K562 (cell line): ENCODE data around the gene FABP2. TPM values are rescaled to one million over a fixed set of nuclear protein-coding genes. Genes with fewer than 3 reads are reported as not detected.

ENCODE experiments used
- ATAC-seq: fragments of 200-7000 bp; cut with Tn5 transposase; 3 replicates; pipeline ENCODE4 v1.9.1; 2020; ENCODE audit warnings: moderate library complexity
- BruUV-seq: library from RNA; stranded (reverse); fragments of 400-500 nt; replicated peaks from 2 replicates; lab custom pipeline; 2021; lab: Mats Ljungman, UMichigan
- CTCF ChIA-PET: fragments of 300-600 bp; formaldehyde crosslinking; extraction: SDS; loops from one replicate; lab custom pipeline; 2021; ENCODE audit warnings: low intra/inter-chr PET ratio; lab: Yijun Ruan, JAX
- POLR2A ChIA-PET: fragments of 300-600, 350-650 bp; sonication (Branson Sonifier 250); formaldehyde crosslinking; extraction: SDS; loops from one replicate; lab custom pipeline; 2021; ENCODE audit warnings: antibody characterized with exemption, inconsistent platforms; lab: Yijun Ruan, JAX
- DNase-seq, 4 experiments: peaks; one replicate each; pipeline versions ENCODE4 v3.0.0 to v3.0.0-alpha.2; 2011 to 2018; ENCODE audit warnings: low spot score in 3 of 4, mixed read lengths in 3 of 4; ENCODE audit errors: extremely low read depth in 1 of 4
- FAIRE-seq: peaks from 2 replicates; lab custom pipeline; 2011; peaks lifted over from hg19 to GRCh38; lab: Jason Lieb, UNC
- H2AFZ ChIP-seq: 2 replicates; pipeline ENCODE4 v1.6.0; 2011; ENCODE audit warnings: low read depth, low read length, control low read depth, inconsistent platforms
- H3K27ac ChIP-seq: fragments of 200-600 bp; 3 replicates; pipeline ENCODE4 v1.8.0; 2011; ENCODE audit warnings: low read depth, mild to moderate bottlenecking, control low read depth, inconsistent platforms, low read length, moderate library complexity, mixed read lengths; ENCODE audit errors: extremely low read depth
- H3K27me3 ChIP-seq, 2 experiments: fragments of 300-600 bp in 1 of 2; 2 replicates in 1 of 2; 3 replicates in 1 of 2; pipeline versions ENCODE4 v1.6.0 to v1.8.0; 2011; ENCODE audit warnings: inconsistent platforms in 2 of 2, low read length in 2 of 2, mild to moderate bottlenecking in 1 of 2, mixed read lengths in 1 of 2, moderate library complexity in 1 of 2; ENCODE audit not compliant: control insufficient read depth in 2 of 2, insufficient read depth in 2 of 2
- H3K36me3 ChIP-seq: fragments of 300-600 bp; 3 replicates; pipeline ENCODE4 v1.8.0; 2011; ENCODE audit warnings: mild to moderate bottlenecking, low read length, inconsistent platforms; ENCODE audit not compliant: control insufficient read depth, insufficient read depth
- H3K4me1 ChIP-seq, 2 experiments: fragments of 200-600 bp in 1 of 2; replicated peaks in 1 of 2; 2 replicates in 1 of 2; 3 replicates in 1 of 2; pipeline versions ENCODE4 v1.5.1 to v1.8.0; 2011; ENCODE audit warnings: inconsistent platforms in 2 of 2, low read length in 2 of 2, mild to moderate bottlenecking in 1 of 2, mixed read lengths in 1 of 2, moderate library complexity in 1 of 2; ENCODE audit not compliant: control insufficient read depth in 2 of 2, insufficient read depth in 2 of 2
- H3K4me2 ChIP-seq: 2 replicates; pipeline ENCODE4 v1.6.1; 2011; ENCODE audit warnings: low read length, control low read depth, inconsistent platforms, mixed read lengths; ENCODE audit not compliant: insufficient read depth
- H3K4me3 ChIP-seq: fragments of 200-600 bp; sonication (generic), shearing (Covaris generic); 2 replicates; pipeline ENCODE4 v1.5.1; 2016; ENCODE audit warnings: control low read depth, inconsistent platforms
- H3K79me2 ChIP-seq: fragments of 200-600 bp; 3 replicates; pipeline ENCODE4 v1.8.0; 2011; ENCODE audit warnings: low read length, inconsistent platforms; ENCODE audit not compliant: control insufficient read depth, insufficient read depth
- H3K9ac ChIP-seq, 2 experiments: 2 replicates each; pipeline versions ENCODE4 v1.6.0 to v1.6.1; 2011; ENCODE audit warnings: low read depth in 2 of 2, low read length in 2 of 2, control low read depth in 1 of 2, inconsistent platforms in 1 of 2, mild to moderate bottlenecking in 1 of 2, mixed read lengths in 1 of 2; ENCODE audit not compliant: insufficient read depth in 1 of 2
- H3K9me1 ChIP-seq: one replicate; pipeline ENCODE4 v1.6.0; 2011; ENCODE audit warnings: inconsistent platforms, mild to moderate bottlenecking, low read length, moderate library complexity; ENCODE audit not compliant: control insufficient read depth, insufficient read depth
- H3K9me3 ChIP-seq: replicated peaks from 2 replicates; pipeline ENCODE4 v1.5.1; 2011; ENCODE audit warnings: low read depth, low read length, inconsistent platforms; ENCODE audit not compliant: control insufficient read depth, insufficient read depth
- H4K20me1 ChIP-seq: replicated peaks from 2 replicates; pipeline ENCODE4 v1.6.1; 2011; ENCODE audit warnings: low read length, inconsistent platforms, mixed read lengths; ENCODE audit not compliant: control insufficient read depth, insufficient read depth
- CCAR2 ChIP-seq: fragments of 200-400 bp; formaldehyde crosslinking; IDR thresholded peaks from 2 replicates; pipeline ENCODE4 v1.6.1; 2017; ENCODE audit warnings: mild to moderate bottlenecking, low read depth, low read length
- CCNT2 ChIP-seq: IDR thresholded peaks from 2 replicates; pipeline ENCODE4 v1.6.1; 2011; ENCODE audit warnings: borderline replicate concordance, low read depth, mild to moderate bottlenecking, moderate library complexity, mixed read lengths, low read length; ENCODE audit not compliant: insufficient read length; ENCODE audit errors: extremely low read depth
- CHCHD3 ChIP-seq: fragments of 250-450 bp; sonication (Bioruptor Pico); IDR thresholded peaks from 2 replicates; pipeline ENCODE4 v2.1.2; 2022; ENCODE audit warnings: mild to moderate bottlenecking
- POLR2A ChIP-seq: fragments of 450-650 bp; conservative IDR thresholded peaks from 2 replicates; pipeline ENCODE4 v1.6.1; 2016
- PURB ChIP-seq: sonication (generic); formaldehyde crosslinking; IDR thresholded peaks from 2 replicates; pipeline ENCODE4 v1.9.0; 2021; ENCODE audit warnings: low read depth, mild to moderate bottlenecking, missing genetic modification reagents
- ZNF830 ChIP-seq: fragments of 250-450 bp; sonication (Bioruptor Pico); IDR thresholded peaks from 2 replicates; pipeline ENCODE4 v1.5.0; 2021; ENCODE audit warnings: mild to moderate bottlenecking
- in situ Hi-C: fragments of 300-500 bp; cut with MboI; formaldehyde crosslinking; loops from 4 replicates; pipeline ENCODE4 v1.15.0; 2018; ENCODE audit warnings: inconsistent platforms, mixed read lengths
- intact Hi-C: fragments of 100-400 bp; cut with micrococcal nuclease; formaldehyde crosslinking; loops from 2 replicates; pipeline ENCODE4 v1.14.2; 2022
- polyA plus RNA-seq, 8 experiments: library from polyadenylated mRNA; depleted of rRNA in 4 of 8; stranded (reverse) in 5 of 8; unstranded in 3 of 8; fragments of >200 nt; fragmentation: Nextera tagmentation in 2 of 8; fragmentation: Illumina TruSeq in 1 of 8; extraction: Ambion mirVana in 2 of 8; extraction: Trizol in 1 of 8; gene quantifications; 2 replicates each; pipeline versions ENCODE4 v1.2.1 to v1.2.3, GENCODE V29; 2011 to 2014; ENCODE audit warnings: inconsistent platforms in 1 of 8, missing spikeins in 1 of 8
- total RNA-seq, 7 experiments: library from RNA; depleted of rRNA in 6 of 7; stranded (reverse); fragments of >200 nt in 6 of 7; fragmentation: Illumina TruSeq in 2 of 7; extraction: Trizol in 2 of 7; gene quantifications; 2 replicates each; pipeline versions ENCODE4 v1.2.1 to v1.2.3, GENCODE V29; 2011 to 2021; ENCODE audit warnings: low replicate concordance in 1 of 7
- TF ChIP-seq, protein P1 (sequence below): fragments of 250-450 bp; sonication (Bioruptor Pico); IDR thresholded peaks from 2 replicates; pipeline ENCODE4 v1.5.0; 2021
- TF ChIP-seq, protein P2 (sequence below): fragments of 200-400 bp; formaldehyde crosslinking; IDR thresholded peaks from 2 replicates; pipeline ENCODE4 v1.6.1; 2017; ENCODE audit warnings: mild to moderate bottlenecking, low read depth, low read length, moderate library complexity

The FABP2 gene
- total and polyA plus RNA-seq, 9 of the 15 experiments (the other 6 are each of a cell fraction or from before 2014, with no cell fraction given) = not detected

DNA sequence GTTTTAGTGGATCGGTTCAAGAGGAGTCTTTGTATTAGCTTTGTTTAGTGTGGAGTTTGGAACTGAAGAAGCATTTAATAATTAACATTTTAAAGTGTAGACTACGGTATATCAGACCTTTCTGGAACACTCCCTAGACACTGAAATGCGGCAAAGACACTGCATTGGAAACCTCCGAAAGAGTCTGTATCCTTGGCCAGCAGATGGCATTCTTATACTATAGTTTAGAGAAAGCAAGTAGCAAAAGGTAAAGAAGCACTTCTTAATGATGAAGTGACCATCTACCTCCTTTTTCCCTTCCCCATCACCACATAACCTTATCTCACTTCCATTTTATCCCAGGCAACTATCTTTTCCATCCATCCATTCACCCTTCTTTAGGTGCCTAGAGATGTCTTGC lies 7.6 kb downstream of the FABP2 start (continued):
- TF ChIP-seq, protein P1, sequence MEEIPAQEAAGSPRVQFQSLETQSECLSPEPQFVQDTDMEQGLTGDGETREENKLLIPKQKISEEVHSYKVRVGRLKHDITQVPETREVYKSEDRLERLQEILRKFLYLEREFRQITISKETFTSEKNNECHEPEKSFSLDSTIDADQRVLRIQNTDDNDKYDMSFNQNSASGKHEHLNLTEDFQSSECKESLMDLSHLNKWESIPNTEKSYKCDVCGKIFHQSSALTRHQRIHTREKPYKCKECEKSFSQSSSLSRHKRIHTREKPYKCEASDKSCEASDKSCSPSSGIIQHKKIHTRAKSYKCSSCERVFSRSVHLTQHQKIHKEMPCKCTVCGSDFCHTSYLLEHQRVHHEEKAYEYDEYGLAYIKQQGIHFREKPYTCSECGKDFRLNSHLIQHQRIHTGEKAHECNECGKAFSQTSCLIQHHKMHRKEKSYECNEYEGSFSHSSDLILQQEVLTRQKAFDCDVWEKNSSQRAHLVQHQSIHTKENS (CRISPR knock-in tag) = no peak
- no peak for TF ChIP-seq CHCHD3 (CRISPR knock-in tag)
- TF ChIP-seq PURB = no peak
- TF ChIP-seq CCNT2 = no peak
- TF ChIP-seq POLR2A = no peak
- TF ChIP-seq, protein P2, sequence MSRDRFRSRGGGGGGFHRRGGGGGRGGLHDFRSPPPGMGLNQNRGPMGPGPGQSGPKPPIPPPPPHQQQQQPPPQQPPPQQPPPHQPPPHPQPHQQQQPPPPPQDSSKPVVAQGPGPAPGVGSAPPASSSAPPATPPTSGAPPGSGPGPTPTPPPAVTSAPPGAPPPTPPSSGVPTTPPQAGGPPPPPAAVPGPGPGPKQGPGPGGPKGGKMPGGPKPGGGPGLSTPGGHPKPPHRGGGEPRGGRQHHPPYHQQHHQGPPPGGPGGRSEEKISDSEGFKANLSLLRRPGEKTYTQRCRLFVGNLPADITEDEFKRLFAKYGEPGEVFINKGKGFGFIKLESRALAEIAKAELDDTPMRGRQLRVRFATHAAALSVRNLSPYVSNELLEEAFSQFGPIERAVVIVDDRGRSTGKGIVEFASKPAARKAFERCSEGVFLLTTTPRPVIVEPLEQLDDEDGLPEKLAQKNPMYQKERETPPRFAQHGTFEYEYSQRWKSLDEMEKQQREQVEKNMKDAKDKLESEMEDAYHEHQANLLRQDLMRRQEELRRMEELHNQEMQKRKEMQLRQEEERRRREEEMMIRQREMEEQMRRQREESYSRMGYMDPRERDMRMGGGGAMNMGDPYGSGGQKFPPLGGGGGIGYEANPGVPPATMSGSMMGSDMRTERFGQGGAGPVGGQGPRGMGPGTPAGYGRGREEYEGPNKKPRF = no peak

DNA sequence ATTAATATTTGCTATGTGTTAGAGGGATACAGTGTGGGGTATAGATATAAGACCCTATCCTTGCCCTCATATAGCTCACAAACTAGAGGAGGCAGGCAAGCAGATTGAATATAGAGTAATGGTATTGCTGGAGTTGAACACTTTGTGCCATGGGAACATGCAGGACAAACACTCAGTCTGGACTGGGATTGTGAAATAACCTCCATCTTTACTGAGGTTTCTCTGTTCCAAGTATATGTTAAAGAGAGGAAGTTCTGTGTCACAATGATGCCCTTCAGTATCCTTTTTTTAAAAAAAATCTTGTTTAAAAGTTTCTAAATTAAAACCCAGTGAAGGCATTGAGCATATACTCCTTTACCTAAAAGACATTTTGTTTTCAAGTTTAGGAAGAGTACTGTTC lies 8.7 kb downstream of the FABP2 start:
- Histone ChIP-seq H3K36me3 (no peaks in the 10 kb centered on the region), H3K27ac (no peak overlapping the region), H3K4me1 (no peaks in the 10 kb centered on the region), H2AFZ (no peak overlapping the region), H3K79me2 (no peaks in the 10 kb centered on the region), H3K9ac (no peak overlapping the region), H4K20me1 (no peaks in the 10 kb centered on the region), H3K9me1 (no peaks in the 10 kb centered on the region), H3K9me3 (no peaks in the 10 kb centered on the region), H3K4me3 (no peak overlapping the region), H3K27me3 (peaks cover 0 to 5% of the 10 kb centered on the region in 2 experiments; a peak in 1 of 5 replicates), H3K4me2 (no peak overlapping the region)
- POLR2A ChIA-PET = no interaction called here
- DNase-seq = no peak
- TF ChIP-seq CCAR2 (no peak), ZNF830 (no peak)
- CTCF ChIA-PET = interaction anchor here (1.5 kb wide), 1 partner anchor 180 kb away, joined by 4 read pairs; no protein-coding TSS in a partner anchor
- intact Hi-C loops = no loop called here
- in situ Hi-C loops = loop anchor here (10.0 kb wide), 1 partner anchor 742 kb away; no protein-coding TSS in a partner anchor
- BruUV-seq = no TSS peak
- ATAC-seq = no peak
- FAIRE-seq = no peak
